Measurements from ENCODE around the gene SECTM1.
"Not testable (repeated sequence)": the region's sequence is repeated elsewhere in the genome, so short reads cannot be mapped to it uniquely, and the experiment has no call there.

The SECTM1 gene

DNA sequence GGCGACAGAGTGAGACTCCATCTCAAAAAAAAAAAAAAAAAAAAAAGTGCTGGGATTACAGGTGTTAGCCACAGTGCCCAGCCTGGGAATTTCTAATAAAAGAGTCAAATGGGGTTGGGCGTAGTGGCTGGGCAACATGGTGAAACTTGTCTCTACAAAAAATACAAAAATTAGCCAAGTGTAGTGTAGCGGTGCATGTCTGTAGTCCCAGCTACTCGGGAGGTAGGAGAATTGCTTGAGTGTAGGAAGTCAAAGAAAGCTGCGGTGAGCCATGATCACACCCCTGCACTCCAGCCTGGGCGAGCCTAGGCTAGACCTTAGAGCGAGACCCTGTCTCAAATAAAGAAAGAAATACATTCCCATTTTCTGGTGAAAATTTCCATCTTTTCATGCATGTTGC lies 35.6 kb upstream of the SECTM1 start:
- no peak for DNase-seq (ENCODE audit: low spot score)

DNA sequence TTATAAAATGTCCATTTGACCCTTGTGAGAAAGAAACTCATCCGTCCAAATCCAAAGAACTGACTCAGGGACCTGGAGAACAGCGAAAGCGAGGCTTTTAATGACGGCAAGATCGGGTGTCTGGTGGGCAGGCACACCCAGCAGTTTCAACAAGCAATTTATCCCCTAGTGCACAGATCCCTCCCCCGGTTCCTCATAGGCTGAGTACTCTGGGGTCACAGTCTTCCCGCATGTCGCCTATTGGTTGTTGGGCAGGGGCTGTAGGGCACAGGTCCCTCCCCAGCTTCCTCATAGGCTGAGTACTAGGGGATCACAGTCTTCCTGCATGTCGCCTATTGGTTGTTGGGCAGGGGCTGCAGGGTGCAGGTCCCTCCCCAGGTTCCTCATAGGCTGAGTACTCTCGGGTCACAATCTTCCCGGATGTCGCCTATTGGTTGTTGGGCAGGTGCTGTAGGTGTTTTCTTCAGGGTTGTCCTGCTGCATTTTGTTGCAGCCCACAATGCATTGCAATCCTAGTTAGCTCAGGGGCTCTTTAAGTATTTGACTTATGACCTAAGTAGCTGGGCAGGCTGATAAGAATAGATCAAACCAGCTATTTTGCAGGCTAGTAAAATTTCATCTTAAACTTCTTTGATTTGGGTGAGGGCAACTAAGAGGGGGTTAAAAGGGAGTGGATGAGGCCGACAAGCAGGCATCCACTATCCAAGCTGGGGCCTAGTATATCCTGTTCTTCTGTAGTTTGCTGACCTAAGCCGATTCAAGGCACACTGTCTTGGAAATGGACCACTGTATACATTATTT lies 34.4 kb upstream of the SECTM1 start:
- DNase-seq (ENCODE audit: low spot score) = no peak

DNA sequence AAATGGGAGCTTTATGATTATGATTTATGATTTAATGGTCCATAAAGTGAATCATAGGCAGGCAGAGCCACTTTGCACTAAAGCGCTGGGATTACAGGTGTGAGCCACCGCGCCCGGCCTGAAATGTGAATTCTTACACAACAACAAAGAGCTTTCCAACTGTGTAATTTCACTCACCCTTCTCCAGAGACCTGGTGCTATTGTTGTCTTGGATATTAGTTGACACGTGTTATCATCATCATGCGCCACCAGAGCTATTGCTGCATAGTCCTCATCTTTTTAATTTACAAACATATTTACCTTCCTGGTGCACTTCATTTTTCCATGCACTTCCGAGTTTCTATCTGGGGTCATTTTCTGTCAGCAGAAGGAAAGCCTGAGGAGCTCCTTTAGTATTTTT lies 33.2 kb upstream of the SECTM1 start:
- DNase-seq (ENCODE audit: low spot score) = no peak

DNA sequence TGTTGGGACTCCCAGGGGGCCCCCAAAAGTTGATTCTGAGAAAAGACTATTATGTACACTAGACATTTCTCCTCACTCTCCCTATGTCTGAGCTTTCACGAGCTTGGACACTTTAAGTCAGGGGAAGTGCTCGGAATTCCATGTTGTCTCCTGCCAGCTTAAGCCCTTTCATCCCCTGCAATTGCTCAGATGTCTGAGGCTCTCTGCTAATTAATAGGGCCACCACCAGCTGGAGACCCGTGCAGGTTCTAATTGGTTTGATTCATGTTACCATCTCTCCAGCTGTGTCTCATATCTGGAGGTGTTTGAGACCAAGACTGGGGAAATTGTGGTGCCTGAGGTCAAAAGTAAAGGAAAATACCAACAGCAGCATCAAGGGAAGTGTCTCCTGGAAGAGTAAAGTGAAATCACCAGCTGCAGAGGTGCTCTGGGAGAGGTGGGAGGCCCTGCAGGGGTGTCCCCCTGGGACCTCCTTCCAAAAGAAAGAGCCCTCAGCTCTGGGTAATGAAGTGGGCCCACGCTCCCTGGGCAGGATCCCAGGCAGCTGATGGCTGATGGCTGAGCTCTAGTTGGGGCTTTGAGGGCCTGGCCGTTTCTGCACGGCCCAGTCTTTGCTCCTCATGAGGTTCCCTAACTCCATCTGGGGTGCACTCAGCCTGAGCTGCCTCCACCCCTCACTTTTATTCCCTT lies 32.2 kb upstream of the SECTM1 start:
- DNase-seq (ENCODE audit: low spot score) = no peak

DNA sequence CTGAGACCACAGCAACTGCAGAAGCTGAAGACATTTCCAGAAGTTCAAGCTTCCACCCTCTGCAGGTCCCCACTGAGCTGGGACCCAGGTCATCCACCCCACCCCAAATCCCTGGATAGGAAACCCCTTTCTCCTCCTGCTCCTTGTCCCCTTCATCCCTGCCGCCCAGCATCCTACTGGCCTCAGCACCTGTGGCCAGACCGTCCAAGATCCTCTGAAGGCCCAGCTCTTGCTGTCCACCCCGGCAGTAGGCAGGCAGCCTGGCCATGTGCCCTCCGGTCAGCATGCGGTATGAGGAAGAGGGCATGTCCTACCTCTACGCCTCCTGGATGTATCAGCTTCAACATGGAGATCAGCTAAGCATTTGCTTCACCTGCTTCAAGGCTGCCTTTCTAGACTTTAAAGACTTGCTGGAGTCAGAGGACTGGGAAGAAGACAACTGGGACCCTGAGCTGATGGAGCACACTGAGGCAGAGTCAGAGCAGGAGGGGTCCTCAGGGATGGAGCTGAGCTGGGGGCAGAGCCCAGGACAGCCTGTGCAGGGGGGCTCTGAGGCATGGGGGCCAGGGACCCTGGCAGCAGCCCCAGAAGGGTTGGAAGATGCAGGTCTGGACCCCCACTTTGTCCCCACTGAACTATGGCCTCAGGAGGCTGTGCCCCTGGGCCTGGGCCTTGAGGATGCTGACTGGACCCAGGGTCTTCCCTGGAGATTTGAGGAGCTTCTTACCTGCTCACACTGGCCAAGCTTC lies 28.5 kb upstream of the SECTM1 start:
- DNase-seq (ENCODE audit: low spot score) = no peak

DNA sequence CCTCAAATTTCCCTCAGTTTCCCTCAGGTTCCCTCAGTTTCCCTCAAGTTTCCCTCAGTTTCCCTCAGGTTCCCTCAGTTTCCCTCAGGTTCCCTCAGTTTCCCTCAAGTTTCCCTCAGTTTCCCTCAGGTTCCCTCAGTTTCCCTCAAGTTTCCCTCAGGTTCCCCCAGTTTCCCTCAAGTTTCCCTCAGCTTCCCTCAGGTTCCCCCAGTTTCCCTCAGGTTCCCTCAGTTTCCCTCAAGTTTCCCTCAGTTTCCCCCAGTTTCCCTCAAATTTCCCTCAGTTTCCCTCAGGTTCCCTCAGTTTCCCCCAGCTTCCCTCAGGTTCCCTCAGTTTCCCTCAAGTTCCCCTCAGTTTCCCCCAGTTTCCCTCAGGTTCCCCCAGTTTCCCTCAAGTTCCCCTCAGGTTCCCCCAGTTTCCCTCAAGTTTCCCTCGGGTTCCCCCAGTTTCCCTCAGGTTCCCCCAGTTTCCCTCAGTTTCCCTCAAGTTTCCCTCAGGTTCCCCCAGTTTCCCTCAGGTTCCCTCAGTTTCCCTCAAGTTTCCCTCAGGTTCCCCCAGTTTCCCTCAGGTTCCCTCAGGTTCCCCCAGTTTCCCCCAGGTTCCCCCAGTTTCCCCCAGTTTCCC lies 26.0 kb upstream of the SECTM1 start:
- not testable (repeated sequence) for DNase-seq (ENCODE audit: low spot score)

DNA sequence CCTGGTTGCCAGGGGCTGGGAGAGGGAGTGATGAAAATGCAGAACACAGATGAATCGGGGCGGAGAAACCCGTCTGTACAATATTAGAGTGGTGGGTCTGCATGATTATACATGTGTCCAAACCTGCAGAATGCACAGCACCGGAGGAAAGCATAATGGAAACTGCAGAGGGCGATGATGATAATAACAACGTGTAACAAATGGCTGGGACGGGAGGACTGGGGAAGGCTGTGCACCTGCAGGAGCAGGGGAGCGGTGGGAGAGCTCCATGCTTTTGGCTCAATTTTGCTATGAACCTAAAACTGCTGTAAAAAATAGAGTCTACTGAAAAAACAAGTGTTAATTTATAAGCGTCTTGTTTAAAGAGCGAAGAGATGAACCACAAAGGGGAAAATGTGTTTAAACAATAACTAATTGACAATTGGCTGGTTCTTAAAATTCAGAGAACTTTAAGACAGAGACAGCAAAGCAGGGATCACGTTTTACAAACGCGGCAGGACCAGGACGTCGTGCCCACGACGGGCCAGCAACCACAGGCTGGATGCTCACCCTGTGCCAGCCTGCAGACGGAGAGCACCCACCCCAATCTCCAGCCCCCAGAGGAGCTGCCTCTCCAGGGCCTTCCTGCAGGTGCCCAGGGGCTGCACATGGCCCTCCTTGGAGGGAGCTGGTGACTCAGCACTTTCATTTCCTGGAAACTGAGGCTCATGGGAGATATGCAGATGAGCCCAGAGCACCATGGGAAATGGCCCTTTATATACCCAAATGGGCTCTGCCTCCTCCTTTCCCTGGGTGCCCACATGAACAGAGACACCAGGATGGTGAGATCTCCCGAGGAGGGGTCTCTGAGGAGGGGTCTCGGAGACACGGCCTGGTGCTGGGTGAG lies 25.1 kb upstream of the SECTM1 start, which contains the start of gene TEX19:
Gene TEX19 (plus strand): TSS at position 783 of the 886 bp plus-strand sequence. CDS start 2,904 bp downstream, outside the sequence.
- DNase-seq (ENCODE audit: low spot score) = peak; percentile 58

DNA sequence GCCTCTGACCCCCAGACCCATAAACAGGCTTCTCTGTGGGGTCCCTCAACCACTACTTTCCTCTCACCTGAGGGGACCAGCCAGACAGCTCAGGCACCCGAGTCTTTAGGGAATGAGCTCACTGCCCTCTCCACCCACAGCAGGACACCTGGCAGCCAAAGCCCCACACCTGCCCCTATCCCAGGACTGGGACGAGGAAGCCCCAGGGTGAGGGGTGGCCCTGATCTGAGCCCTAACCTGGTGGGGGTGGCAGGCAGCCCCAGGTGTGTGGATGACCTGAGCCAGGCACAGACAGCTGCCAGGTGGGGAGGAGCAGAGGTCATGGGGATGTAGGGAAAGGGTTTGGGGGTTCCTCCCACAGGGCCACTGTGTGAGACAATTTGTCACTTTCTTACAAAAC lies 23.8 kb upstream of the SECTM1 start:
- no peak for DNase-seq (ENCODE audit: low spot score)

DNA sequence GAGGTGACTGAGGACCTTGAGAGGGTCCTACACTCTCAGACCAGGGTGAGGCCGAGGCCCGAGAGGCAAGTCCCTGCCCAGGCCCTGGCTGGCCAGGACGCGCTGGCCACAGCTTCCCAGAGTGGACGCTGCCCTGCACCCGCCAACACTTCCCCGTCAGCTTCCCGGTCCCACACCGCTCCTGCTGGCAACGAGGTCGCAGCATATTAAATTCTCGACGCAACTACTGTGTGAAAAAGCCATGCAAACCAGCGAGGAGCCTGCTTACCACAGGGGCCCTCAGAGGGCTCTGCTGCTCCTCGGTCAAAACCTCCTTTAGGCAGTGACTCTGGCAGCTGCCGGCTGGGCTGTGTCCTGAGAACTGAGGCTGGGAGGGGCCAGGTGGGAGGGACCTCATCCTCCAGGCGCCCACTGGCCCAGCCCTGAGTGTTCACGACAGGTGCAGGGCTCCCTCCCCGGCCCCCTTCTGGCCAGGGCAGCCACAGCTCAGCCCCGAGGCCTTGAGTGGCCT lies 23.3 kb upstream of the SECTM1 start:
- no peak for DNase-seq (ENCODE audit: low spot score)

DNA sequence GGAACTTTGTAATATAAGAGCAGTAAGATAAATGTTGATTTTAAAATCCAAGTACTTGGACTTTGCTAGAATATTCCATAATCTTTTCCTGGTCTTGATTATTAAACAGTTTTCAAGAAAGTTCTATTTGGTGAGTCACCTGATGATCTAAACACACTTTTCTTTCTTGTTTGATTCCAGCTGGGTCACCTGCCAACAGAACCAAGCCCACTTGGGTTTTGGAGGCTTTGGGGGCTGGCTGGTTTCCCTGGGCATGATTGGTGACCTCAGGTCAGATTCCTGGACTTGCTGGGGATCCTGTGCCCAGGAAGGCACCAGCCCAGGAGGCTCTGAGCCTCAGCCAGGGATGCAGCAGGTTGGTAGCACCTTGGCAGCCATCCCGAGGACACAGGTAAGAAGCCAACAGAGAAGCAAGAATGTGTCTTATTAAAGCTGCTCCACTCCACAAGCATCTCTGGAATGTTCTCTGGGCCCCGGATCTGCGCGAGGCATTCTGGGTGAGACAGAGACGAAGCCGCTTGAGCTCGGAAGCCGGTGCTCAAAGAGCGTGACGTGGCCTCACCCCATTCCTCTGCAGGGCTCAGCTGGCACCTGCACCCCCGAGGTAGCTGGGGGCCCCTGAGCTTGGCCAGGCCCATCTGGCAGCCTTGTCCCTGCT lies 22.3 kb upstream of the SECTM1 start:
- peak; percentile 93 for DNase-seq (ENCODE audit: low spot score)

DNA sequence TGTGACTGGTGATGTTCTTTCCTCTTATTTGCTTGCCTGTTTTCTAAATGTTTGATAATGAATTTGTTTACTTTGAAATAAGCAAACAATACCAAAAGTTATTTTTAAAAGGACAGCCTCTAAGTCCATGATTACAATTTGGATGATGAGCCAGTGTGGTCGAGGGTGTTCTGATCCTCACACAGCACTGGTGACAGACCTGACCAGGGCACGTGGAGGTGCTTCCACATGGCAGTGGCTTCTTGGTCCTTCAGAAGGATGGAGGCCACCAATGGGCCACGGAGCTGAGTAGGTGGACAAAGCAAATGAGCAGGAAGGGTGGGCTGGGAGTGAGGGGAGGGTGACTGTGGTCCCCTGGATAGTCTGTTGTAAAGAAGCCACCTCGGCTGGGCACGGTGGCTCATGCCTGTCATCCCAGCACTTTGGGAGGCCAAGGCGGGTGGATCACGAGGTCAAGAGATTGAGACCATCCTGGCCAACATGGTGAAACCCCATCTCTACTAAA lies 21.3 kb upstream of the SECTM1 start:
- DNase-seq (ENCODE audit: low spot score) = no peak

DNA sequence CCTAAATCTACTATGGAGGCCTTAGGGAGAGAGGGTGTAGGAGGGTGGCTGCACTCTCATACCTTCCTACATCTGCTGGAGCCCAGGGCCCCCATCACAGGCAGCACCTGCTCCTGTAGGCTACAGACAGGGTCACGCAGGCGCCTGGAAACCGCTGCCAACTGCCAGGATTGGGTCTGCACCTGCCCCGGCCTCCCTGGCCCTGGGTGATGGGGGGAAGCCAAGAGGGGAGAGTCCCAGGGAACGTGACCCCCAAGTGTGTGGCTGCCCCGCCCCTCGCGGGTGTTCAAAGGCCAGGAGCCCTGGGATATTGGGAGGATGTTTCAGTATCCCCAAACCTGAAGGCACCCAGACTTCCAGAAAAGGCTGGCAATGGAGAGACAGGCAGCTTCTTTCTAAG lies 19.9 kb upstream of the SECTM1 start:
- DNase-seq (ENCODE audit: low spot score) = no peak

DNA sequence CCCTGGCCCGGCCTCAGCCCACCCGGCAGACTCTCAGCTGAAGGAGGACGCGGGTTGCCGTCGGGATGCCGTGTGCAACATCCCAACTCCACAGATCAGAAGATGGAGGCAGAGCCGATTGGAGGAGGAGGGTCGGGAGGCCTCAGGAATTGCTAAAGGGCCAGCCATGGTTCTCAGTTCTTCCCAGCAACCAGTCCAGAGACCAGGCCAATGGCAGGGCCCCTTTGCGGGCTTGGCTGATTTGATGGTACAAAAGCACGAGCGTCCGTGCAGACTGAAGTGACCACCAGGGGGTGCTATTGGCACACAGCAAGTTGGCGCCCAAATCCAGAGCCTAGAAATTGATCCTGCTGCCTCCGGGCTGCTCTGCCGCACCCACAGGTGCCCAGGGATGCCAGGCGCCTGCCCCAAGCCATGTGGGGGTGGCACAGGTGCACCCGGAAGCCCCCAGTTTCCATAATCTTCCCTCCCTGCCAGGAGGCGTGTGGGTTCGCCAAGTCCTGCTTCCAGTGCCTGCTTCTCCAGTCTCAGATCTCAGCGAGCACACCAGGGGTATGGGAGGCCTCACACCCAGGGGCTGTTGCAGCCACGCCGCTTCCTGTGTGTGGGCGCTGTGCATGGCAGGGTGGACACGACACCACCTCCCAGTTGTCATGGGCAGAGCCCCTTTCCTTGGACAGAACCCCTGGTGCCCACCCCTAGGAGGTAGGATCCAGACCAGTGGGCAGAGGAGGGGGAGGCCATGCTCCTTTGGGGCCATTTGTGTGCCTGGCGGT lies 18.3 kb upstream of the SECTM1 start:
- DNase-seq (ENCODE audit: low spot score) = peak; percentile 86

DNA sequence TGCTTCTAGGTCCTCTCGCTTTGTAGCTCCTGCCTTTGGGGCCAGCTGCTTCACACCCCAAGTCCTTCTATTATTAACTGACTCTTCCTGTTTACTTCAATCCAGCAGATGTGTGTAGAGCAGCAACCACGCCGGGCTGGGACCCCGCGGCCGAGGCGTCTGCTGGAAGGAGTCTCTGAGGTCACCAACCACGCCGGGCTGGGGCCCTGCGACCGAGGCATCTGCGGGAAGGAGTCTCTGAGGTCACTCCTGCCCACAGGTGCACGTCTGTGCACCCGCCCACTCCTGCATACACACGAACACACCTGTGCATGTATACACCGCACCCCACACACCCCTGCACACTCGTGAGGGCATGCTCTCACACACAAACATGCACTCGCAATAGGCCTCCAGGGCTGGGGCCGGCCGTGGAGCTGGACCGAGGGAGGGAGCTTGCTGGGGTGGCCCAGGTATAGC lies 17.7 kb upstream of the SECTM1 start:
- DNase-seq (ENCODE audit: low spot score) = no peak

DNA sequence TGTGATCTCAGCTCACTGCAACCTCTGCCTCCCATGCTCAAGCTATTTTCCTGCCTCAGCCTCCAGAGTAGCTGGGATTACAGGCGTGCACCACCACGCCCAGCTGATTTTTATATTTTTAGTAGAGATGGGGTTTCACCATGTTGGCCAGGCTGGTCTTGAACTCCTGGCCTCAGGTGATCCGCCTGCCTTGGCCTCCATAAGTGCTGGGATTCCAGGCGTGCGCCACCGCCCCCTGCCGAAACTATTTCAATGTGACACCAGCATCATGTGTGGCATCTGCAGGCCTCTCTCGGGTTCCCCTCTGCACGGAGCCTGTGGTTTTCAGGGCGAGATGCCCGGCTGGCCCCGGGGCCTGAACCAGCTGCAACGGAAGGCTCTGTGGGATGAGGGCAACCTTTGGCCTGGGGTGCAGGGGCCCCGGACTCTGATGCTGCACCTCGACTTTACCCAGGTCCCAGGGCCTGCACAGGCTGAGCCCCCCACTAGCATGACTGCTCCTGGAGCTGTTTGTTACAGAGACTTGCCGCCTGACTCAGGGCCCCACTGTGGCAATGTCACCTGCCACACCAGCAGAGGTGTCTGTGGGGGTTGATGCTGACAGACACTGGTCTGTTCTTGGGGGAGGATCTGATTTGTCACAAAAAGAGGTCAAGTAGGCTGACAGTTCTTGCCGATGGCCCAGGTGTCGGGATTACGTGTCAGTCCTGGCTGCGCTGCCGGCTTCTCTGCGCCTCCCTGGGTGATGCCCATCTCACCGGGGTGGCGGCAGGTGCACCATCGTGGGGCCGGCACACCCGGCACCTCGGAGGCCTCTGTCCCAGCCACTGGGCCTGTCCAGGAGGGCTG lies 16.8 kb upstream of the SECTM1 start:
- no peak for DNase-seq (ENCODE audit: low spot score)

DNA sequence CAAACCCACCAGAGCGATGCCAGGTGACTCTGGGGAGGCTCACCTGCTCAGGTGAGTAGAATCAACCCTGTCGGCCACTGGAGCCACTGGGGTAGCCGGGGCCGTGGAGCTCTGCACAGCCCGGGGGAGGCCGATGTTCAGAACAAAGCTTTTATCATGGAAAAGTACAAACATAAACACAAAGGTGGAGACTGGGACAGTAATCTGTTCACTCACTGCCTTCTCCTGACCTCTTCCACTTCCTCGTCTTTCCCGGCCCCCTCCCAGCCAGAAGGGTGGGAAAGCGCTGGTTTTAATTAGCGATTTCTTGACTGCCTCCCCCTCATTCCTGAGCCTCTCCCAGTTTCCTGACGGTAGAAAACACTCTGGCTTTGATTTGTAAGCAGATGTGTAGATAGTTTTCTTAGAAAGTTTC lies 15.7 kb upstream of the SECTM1 start:
- no peak for DNase-seq (ENCODE audit: low spot score)

DNA sequence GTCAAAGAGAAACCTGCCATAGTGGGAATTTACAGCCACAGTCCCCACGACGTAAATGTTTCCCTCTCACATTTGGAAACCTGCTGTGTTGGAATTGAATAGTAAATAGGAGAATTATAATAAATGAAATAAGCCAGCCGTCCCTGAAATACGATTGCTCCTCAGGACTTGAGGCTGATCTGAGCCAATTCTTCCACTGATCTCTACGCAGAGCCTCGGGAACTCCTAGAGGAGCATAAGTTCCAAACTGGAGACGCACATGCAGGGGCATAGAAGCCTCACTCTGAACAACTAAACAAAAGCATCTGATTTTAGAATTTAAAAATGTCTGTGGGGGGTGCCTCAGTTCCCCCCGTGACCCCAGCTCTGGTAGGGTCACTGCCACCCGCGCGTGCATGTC lies 15.3 kb upstream of the SECTM1 start:
- no peak for DNase-seq (ENCODE audit: low spot score)

DNA sequence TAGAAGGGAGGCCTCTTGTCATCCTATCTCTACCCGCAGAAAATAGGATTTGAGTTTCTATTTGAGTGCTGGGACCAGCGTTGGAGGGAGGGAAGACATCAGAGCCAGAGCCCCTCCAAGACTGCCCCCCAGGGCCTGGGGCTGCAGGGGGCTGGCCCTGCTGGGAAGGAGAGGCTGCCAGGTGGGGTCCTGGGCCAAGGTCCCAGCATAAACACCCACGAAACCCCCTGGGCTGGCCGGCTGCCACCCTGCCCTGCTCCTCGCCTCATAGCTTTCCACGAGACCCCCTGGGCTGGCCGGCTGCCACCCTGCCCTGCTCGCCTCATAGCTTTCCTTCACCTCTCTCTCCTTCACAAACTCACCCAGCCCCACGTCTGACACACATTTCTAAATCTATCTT lies 14.9 kb upstream of the SECTM1 start:
- DNase-seq (ENCODE audit: low spot score) = no peak

All from kidney tubule cell (primary cell).